H1 (cell line): Measurements from ENCODE around the gene TRIM41.
"Not testable (repeated sequence)": the region's sequence is repeated elsewhere in the genome, so short reads cannot be mapped to it uniquely, and the experiment has no call there.

Experiments used
- CREB1 ChIP-seq: IDR thresholded peaks from 2 replicates; pipeline ENCODE4 v1.6.1; 2012; ENCODE audit warnings: inconsistent platforms
- CTCF ChIP-seq, 3 experiments: IDR thresholded peaks; 1 replicate in 2 of 3; 2 replicates in 1 of 3; pipeline versions ENCODE4 v1.5.1 to v1.6.1; 2011; ENCODE audit warnings: low read length in 3 of 3, mild to moderate bottlenecking in 3 of 3, inconsistent platforms in 2 of 3, low read depth in 1 of 3, moderate library complexity in 1 of 3; ENCODE audit not compliant: insufficient read depth in 1 of 3; ENCODE audit errors: control extremely low read depth in 1 of 3
- EP300 ChIP-seq, 2 experiments: IDR thresholded peaks; 1 replicate in 1 of 2; 2 replicates in 1 of 2; pipeline ENCODE4 v1.6.1; 2011 to 2012; ENCODE audit warnings: low read depth in 2 of 2, low read length in 2 of 2, mild to moderate bottlenecking in 2 of 2, borderline replicate concordance in 1 of 2, inconsistent platforms in 1 of 2, moderate library complexity in 1 of 2
- EZH2 ChIP-seq: fragments of 200-600 bp; sonication (generic); IDR thresholded peaks from 2 replicates; pipeline ENCODE4 v1.7.1; 2012; ENCODE audit warnings: low read depth, mild to moderate bottlenecking, moderate library complexity, low read length, inconsistent platforms; ENCODE audit not compliant: severe bottlenecking
- KDM1A ChIP-seq: fragments of 200-600, 300-600 bp; sonication (generic); IDR thresholded peaks from 2 replicates; pipeline ENCODE4 v1.7.1; 2016; ENCODE audit warnings: mild to moderate bottlenecking, low read length, borderline replicate concordance
- MAX ChIP-seq: IDR thresholded peaks from 2 replicates; pipeline ENCODE4 v1.6.1; 2012; ENCODE audit warnings: inconsistent platforms
- POLR2A ChIP-seq, 2 experiments: IDR thresholded peaks; 1 replicate in 1 of 2; 2 replicates in 1 of 2; pipeline ENCODE4 v1.6.1; 2011; ENCODE audit warnings: low read depth in 2 of 2, low read length in 2 of 2, mild to moderate bottlenecking in 2 of 2; ENCODE audit errors: control extremely low read depth in 1 of 2
- POLR2AphosphoS5 ChIP-seq: IDR thresholded peaks from 2 replicates; pipeline ENCODE4 v1.6.1; 2011; ENCODE audit warnings: low read depth, low read length
- RFX5 ChIP-seq: IDR thresholded peaks from 2 replicates; pipeline ENCODE4 v1.6.1; 2011; ENCODE audit warnings: low read depth, low read length, improper control_type of control experiment, borderline replicate concordance
- RXRA ChIP-seq: IDR thresholded peaks from 2 replicates; pipeline ENCODE4 v1.6.1; 2011; ENCODE audit warnings: low read depth, mild to moderate bottlenecking, low read length, moderate library complexity; ENCODE audit not compliant: insufficient read depth
- SUZ12 ChIP-seq: fragments of 200-600 bp; sonication (generic); IDR thresholded peaks from 2 replicates; pipeline ENCODE4 v1.6.1; 2012; ENCODE audit warnings: mild to moderate bottlenecking, inconsistent platforms, low read length, moderate library complexity, mixed read lengths
- TF ChIP-seq, protein P1 (sequence below): IDR thresholded peaks from 2 replicates; pipeline ENCODE4 v1.6.1; 2011; ENCODE audit warnings: low read length, improper control_type of control experiment

DNA sequence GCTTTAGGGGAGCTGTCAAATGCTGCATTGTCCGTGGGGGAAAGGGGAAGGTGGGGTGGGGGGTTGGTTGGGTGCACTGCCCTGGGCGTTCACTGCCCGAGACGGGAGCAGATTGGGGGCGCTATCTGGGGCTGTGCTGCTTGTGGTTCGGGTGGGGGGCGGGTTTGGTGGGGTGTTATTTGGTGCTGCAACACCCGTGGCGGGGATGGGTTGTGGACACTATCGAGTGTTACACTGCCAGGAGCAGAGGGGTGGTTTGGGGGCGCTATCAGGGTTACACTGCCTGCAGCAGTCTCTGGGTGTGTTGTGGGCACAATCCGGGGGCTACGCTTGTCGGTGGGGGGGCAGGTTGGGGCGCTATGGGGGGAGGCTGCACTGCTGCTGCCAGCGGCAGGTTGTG is 59.3 kb downstream of the TRIM41 start:
- not testable (repeated sequence) for TF ChIP-seq EP300 (IDR thresholded peaks at IDR 0.05; ENCODE audit: borderline replicate concordance in 1 of 2, low read depth in 2 of 2, low read length in 2 of 2); POLR2AphosphoS5; CTCF (IDR thresholded peaks at IDR 0.05; ENCODE audit: control extremely low read depth in 1 of 3, insufficient read depth in 1 of 3, low read depth in 1 of 3, low read length in 3 of 3); KDM1A; POLR2A (IDR thresholded peaks at IDR 0.05; ENCODE audit: control extremely low read depth in 1 of 2, low read depth in 2 of 2, low read length in 2 of 2); SUZ12; CREB1; EZH2; RXRA; RFX5; MAX
- TF ChIP-seq, protein P1, sequence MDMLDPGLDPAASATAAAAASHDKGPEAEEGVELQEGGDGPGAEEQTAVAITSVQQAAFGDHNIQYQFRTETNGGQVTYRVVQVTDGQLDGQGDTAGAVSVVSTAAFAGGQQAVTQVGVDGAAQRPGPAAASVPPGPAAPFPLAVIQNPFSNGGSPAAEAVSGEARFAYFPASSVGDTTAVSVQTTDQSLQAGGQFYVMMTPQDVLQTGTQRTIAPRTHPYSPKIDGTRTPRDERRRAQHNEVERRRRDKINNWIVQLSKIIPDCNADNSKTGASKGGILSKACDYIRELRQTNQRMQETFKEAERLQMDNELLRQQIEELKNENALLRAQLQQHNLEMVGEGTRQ = not testable (repeated sequence)
